Ectodermal cell (in vitro differentiated cells): ENCODE measurements around the gene INSR.

Experiments
- H3K27ac ChIP-seq: 2 replicates; pipeline ENCODE4 v1.7.0; 2013; ENCODE audit warnings: mild to moderate bottlenecking, low read depth, low read length; ENCODE audit not compliant: insufficient read depth, poor library complexity, severe bottlenecking
- H3K27me3 ChIP-seq: 2 replicates; pipeline ENCODE4 v1.7.0; 2013; ENCODE audit warnings: mild to moderate bottlenecking, low read length; ENCODE audit not compliant: insufficient read depth, control insufficient read depth, poor library complexity, severe bottlenecking
- H3K36me3 ChIP-seq: one replicate; pipeline ENCODE4 v1.7.0; 2013; ENCODE audit warnings: low read length; ENCODE audit not compliant: control insufficient read depth, insufficient read depth
- H3K4me1 ChIP-seq: one replicate; pipeline ENCODE4 v1.7.0; 2013; ENCODE audit warnings: low read length; ENCODE audit not compliant: control insufficient read depth, insufficient read depth
- H3K4me3 ChIP-seq: 2 replicates; pipeline ENCODE4 v1.7.0; 2013; ENCODE audit warnings: low read depth, low read length, control low read depth; ENCODE audit not compliant: insufficient read depth
- H3K9me3 ChIP-seq: 2 replicates; pipeline ENCODE4 v1.7.0; 2013; ENCODE audit warnings: mild to moderate bottlenecking, low read length, moderate library complexity; ENCODE audit not compliant: control insufficient read depth
- WGBS, 2 experiments: methylation state at CpG; one replicate each; pipeline ENCODE4 v1.1.7; 2013; ENCODE audit warnings: missing lambda C conversion rate in 2 of 2; 5-methylcytosine and 5-hydroxymethylcytosine counted together

INSR gene

GRCh38 chr19:7268705-7269098 is 25.5 kb downstream of the INSR start:
- Histone ChIP-seq H3K9me3 (no peaks in the 10 kb centered on the region), H3K27me3 (no peaks in the 10 kb centered on the region), H3K4me1 (no peaks in the 10 kb centered on the region), H3K27ac (no peak overlapping the region), H3K4me3 (no peak overlapping the region), H3K36me3 (peaks cover 9% of the 10 kb centered on the region)
- WGBS, 2 experiments = 81 to 89% methylated on average over 5 of the region's 5 CpGs

- Histone ChIP-seq H3K4me1 (no peaks in the 10 kb centered on the region), H3K36me3 (peaks cover 9% of the 10 kb centered on the region), H3K27me3 (no peaks in the 10 kb centered on the region), H3K4me3 (no peak overlapping the region), H3K27ac (no peak overlapping the region), H3K9me3 (no peaks in the 10 kb centered on the region)
- WGBS, 2 experiments = 91 to 92% methylated on average over 22 of the region's 22 CpGs
Measured at GRCh38 chr19:7267792-7268704, 26.2 kb downstream of the INSR start.

GRCh38 chr19:7266832-7267231 is 27.4 kb downstream of the INSR start:
- Histone ChIP-seq H3K9me3 (no peaks in the 10 kb centered on the region), H3K27ac (no peak overlapping the region), H3K4me1 (no peaks in the 10 kb centered on the region), H3K36me3 (peaks cover 9% of the 10 kb centered on the region), H3K4me3 (no peak overlapping the region), H3K27me3 (no peaks in the 10 kb centered on the region)
- 94 to 97% methylated on average over 7 of the region's 7 CpGs for WGBS, 2 experiments

GRCh38 chr19:7265963-7266362 is 28.3 kb downstream of the INSR start:
- WGBS, 2 experiments = 92 to 99% methylated on average over 5 of the region's 5 CpGs
- Histone ChIP-seq H3K4me3 (no peak overlapping the region), H3K27me3 (no peaks in the 10 kb centered on the region), H3K27ac (no peak overlapping the region), H3K36me3 (peaks cover 9% of the 10 kb centered on the region), H3K9me3 (no peaks in the 10 kb centered on the region), H3K4me1 (no peaks in the 10 kb centered on the region)

- H3K9me3 ChIP-seq = no peaks in the 10 kb centered on the region
- H3K4me1 ChIP-seq = no peaks in the 10 kb centered on the region
- no peaks in the 10 kb centered on the region for H3K27me3 ChIP-seq
- H3K27ac ChIP-seq = no peak overlapping the region
- WGBS, 2 experiments = 88 to 91% methylated on average over 4 of the region's 4 CpGs
- peaks cover 9% of the 10 kb centered on the region for H3K36me3 ChIP-seq
- H3K4me3 ChIP-seq = no peak overlapping the region
Measured at GRCh38 chr19:7264858-7265257, 29.4 kb downstream of the INSR start.

- Histone ChIP-seq H3K9me3 (no peaks in the 10 kb centered on the region), H3K4me1 (no peaks in the 10 kb centered on the region), H3K27ac (no peak overlapping the region), H3K36me3 (peaks cover 9% of the 10 kb centered on the region), H3K27me3 (no peaks in the 10 kb centered on the region), H3K4me3 (no peak overlapping the region)
- WGBS, 2 experiments = 82 to 86% methylated on average over 5 of the region's 5 CpGs
Measured at GRCh38 chr19:7263521-7263920, 30.7 kb downstream of the INSR start.

- H3K27ac ChIP-seq = no peak overlapping the region
- peaks cover 9% of the 10 kb centered on the region for H3K36me3 ChIP-seq
- H3K4me1 ChIP-seq = no peaks in the 10 kb centered on the region
- H3K9me3 ChIP-seq = no peaks in the 10 kb centered on the region
- no peaks in the 10 kb centered on the region for H3K27me3 ChIP-seq
- H3K4me3 ChIP-seq = no peak overlapping the region
- 87 to 91% methylated on average over 3 of the region's 3 CpGs for WGBS, 2 experiments
Measured at GRCh38 chr19:7263066-7263465, 31.1 kb downstream of the INSR start.

- Histone ChIP-seq H3K27ac (no peak overlapping the region), H3K4me1 (no peaks in the 10 kb centered on the region), H3K9me3 (no peaks in the 10 kb centered on the region), H3K4me3 (no peak overlapping the region), H3K36me3 (peaks cover 9% of the 10 kb centered on the region), H3K27me3 (no peaks in the 10 kb centered on the region)
- 88 to 93% methylated on average over 6 of the region's 6 CpGs for WGBS, 2 experiments
Measured at GRCh38 chr19:7262470-7262869, 31.7 kb downstream of the INSR start.

- H3K36me3 ChIP-seq = no peaks in the 10 kb centered on the region
- H3K4me1 ChIP-seq = no peaks in the 10 kb centered on the region
- 87 to 91% methylated on average over 7 of the region's 7 CpGs for WGBS, 2 experiments
- no peaks in the 10 kb centered on the region for H3K9me3 ChIP-seq
- no peak overlapping the region for H3K4me3 ChIP-seq
- H3K27me3 ChIP-seq = no peaks in the 10 kb centered on the region
- H3K27ac ChIP-seq = no peak overlapping the region
Measured at GRCh38 chr19:7260161-7260560, 34.1 kb downstream of the INSR start.

- H3K27ac ChIP-seq = no peak overlapping the region
Measured at GRCh38 chr19:7258840-7259395, 35.3 kb downstream of the INSR start.

More at GRCh38 chr19:7258840-7259395, 35.3 kb downstream of the INSR start:
- Histone ChIP-seq H3K27me3 (no peaks in the 10 kb centered on the region), H3K4me3 (no peak overlapping the region), H3K9me3 (no peaks in the 10 kb centered on the region), H3K4me1 (no peaks in the 10 kb centered on the region), H3K36me3 (no peaks in the 10 kb centered on the region)
- WGBS, 2 experiments = 89 to 92% methylated on average over 6 of the region's 6 CpGs
